Activated T-cell treated with anti-CD3 and anti-CD28 coated beads, Interleukin-2, amount 50 U/mL, for 72 hours (primary cell): ENCODE data around the gene OTOF. TPM values are rescaled to one million over a fixed set of nuclear protein-coding genes. Genes with fewer than 3 reads are reported as not detected.
A peak's percentile ranks its signal among the peaks of the same experiment; 100 is the strongest.

Experiments
- ATAC-seq, 2 donors: fragments of 150-1000 bp; cut with Tn5 transposase; replicated peaks in 1 of 2; 2 replicates each; pipeline ENCODE4 v1.10.0; 2021; ENCODE audit warnings: moderate library complexity in 2 of 2, mild to moderate bottlenecking in 1 of 2
- DNase-seq, 2 donors: peaks; one replicate each; pipeline ENCODE4 v3.0.0; 2021 to 2022; ENCODE audit warnings: mixed read lengths in 1 of 2
- H3K27ac Mint-ChIP-seq: one replicate; pipeline ENCODE4 v1.8.0; 2022; ENCODE audit warnings: mild to moderate bottlenecking, moderate library complexity, mixed read lengths
- H3K27me3 Mint-ChIP-seq: one replicate; pipeline ENCODE4 v1.8.0; 2022; ENCODE audit warnings: low read depth, mixed read lengths
- H3K36me3 Mint-ChIP-seq, 2 donors: one replicate each; pipeline ENCODE4 v1.8.0; 2022; ENCODE audit warnings: mixed read lengths in 2 of 2, mild to moderate bottlenecking in 1 of 2; ENCODE audit not compliant: insufficient read depth in 2 of 2
- H3K4me1 Mint-ChIP-seq: one replicate; pipeline ENCODE4 v1.8.0; 2022; ENCODE audit warnings: low read depth, mixed read lengths
- H3K4me3 Mint-ChIP-seq, 2 donors: one replicate each; pipeline ENCODE4 v1.8.0; 2022; ENCODE audit warnings: mild to moderate bottlenecking in 2 of 2, mixed read lengths in 2 of 2, moderate library complexity in 2 of 2
- H3K9me3 Mint-ChIP-seq, 2 donors: one replicate each; pipeline ENCODE4 v1.8.0; 2022; ENCODE audit warnings: mixed read lengths in 2 of 2
- total RNA-seq, 2 donors: library from RNA; stranded (reverse); gene quantifications; one replicate each; pipeline ENCODE4 v1.2.3, GENCODE V29; 2022

Gene OTOF
- total RNA-seq, 2 donors from 2014 or later: 1.6 to 4.7 TPM

GRCh38 chr2:26513261-26513660 lies 35.3 kb upstream of the OTOF start:
- no peak overlapping the region for H3K27ac Mint-ChIP-seq
- H3K4me3 Mint-ChIP-seq: no peak overlapping the region
- H3K4me1 Mint-ChIP-seq: no peaks in the 10 kb centered on the region
- no peaks in the 10 kb centered on the region for H3K27me3 Mint-ChIP-seq
- H3K9me3 Mint-ChIP-seq: no peaks in the 10 kb centered on the region
- DNase-seq (no peak), ATAC-seq (no peak)
- H3K36me3 Mint-ChIP-seq: no peaks in the 10 kb centered on the region

- no peaks in the 10 kb centered on the region for H3K9me3 Mint-ChIP-seq
- H3K27ac Mint-ChIP-seq: no peak overlapping the region
- no peaks in the 10 kb centered on the region for H3K27me3 Mint-ChIP-seq
- DNase-seq (no peak), ATAC-seq (no peak)
- H3K4me3 Mint-ChIP-seq: no peak overlapping the region
- no peaks in the 10 kb centered on the region for H3K4me1 Mint-ChIP-seq
- H3K36me3 Mint-ChIP-seq: no peaks in the 10 kb centered on the region
These were observed 33.5 kb upstream of the OTOF start for GRCh38 chr2:26511466-26511865.

- Mint-ChIP-seq H3K4me3 (no peak overlapping the region), H3K27me3 (no peaks in the 10 kb centered on the region), H3K36me3 (no peaks in the 10 kb centered on the region), H3K9me3 (no peaks in the 10 kb centered on the region), H3K27ac (no peak overlapping the region), H3K4me1 (no peaks in the 10 kb centered on the region)
- ATAC-seq (no peak), DNase-seq (no peak)
These were observed 32.5 kb upstream of the OTOF start for GRCh38 chr2:26510344-26510973.

GRCh38 chr2:26509141-26509540 lies 31.2 kb upstream of the OTOF start:
- H3K9me3 Mint-ChIP-seq: no peaks in the 10 kb centered on the region
- no peaks in the 10 kb centered on the region for H3K27me3 Mint-ChIP-seq
- H3K4me3 Mint-ChIP-seq: no peak overlapping the region
- H3K36me3 Mint-ChIP-seq: no peaks in the 10 kb centered on the region
- peaks cover 4% of the 10 kb centered on the region for H3K4me1 Mint-ChIP-seq
- no peak for DNase-seq
- H3K27ac Mint-ChIP-seq: no peak overlapping the region
- no peak for ATAC-seq

- H3K9me3 Mint-ChIP-seq: no peaks in the 10 kb centered on the region
- no peak for DNase-seq
- no peak for ATAC-seq
- no peaks in the 10 kb centered on the region for H3K27me3 Mint-ChIP-seq
- H3K4me1 Mint-ChIP-seq: peaks cover 11% of the 10 kb centered on the region
- H3K36me3 Mint-ChIP-seq: no peaks in the 10 kb centered on the region
- no peak overlapping the region for H3K4me3 Mint-ChIP-seq
- no peak overlapping the region for H3K27ac Mint-ChIP-seq
These were observed 30.0 kb upstream of the OTOF start for GRCh38 chr2:26507932-26508331.

GRCh38 chr2:26507088-26507487 lies 29.2 kb upstream of the OTOF start:
- peaks cover 11% of the 10 kb centered on the region for H3K4me1 Mint-ChIP-seq
- ATAC-seq (no peak), DNase-seq (no peak)
- no peak overlapping the region for H3K27ac Mint-ChIP-seq
- H3K27me3 Mint-ChIP-seq: no peaks in the 10 kb centered on the region
- no peaks in the 10 kb centered on the region for H3K36me3 Mint-ChIP-seq
- no peaks in the 10 kb centered on the region for H3K9me3 Mint-ChIP-seq
- no peak overlapping the region for H3K4me3 Mint-ChIP-seq

- Mint-ChIP-seq H3K27me3 (no peaks in the 10 kb centered on the region), H3K4me3 (no peak overlapping the region), H3K36me3 (no peaks in the 10 kb centered on the region), H3K4me1 (peaks cover 11% of the 10 kb centered on the region), H3K27ac (no peak overlapping the region), H3K9me3 (no peaks in the 10 kb centered on the region)
- DNase-seq (no peak), ATAC-seq (no peak)
These were observed 28.4 kb upstream of the OTOF start for GRCh38 chr2:26506279-26506678.

GRCh38 chr2:26504002-26504401 lies 26.1 kb upstream of the OTOF start:
- Mint-ChIP-seq H3K9me3 (no peaks in the 10 kb centered on the region), H3K27ac (no peak overlapping the region), H3K4me1 (peaks cover 11% of the 10 kb centered on the region), H3K36me3 (no peaks in the 10 kb centered on the region), H3K27me3 (no peaks in the 10 kb centered on the region), H3K4me3 (peak overlapping the region; percentile 82 to 86)
- DNase-seq (no peak), ATAC-seq (no peak)

- Mint-ChIP-seq H3K9me3 (no peaks in the 10 kb centered on the region), H3K27me3 (no peaks in the 10 kb centered on the region), H3K4me3 (peak overlapping the region; percentile 82 to 86), H3K27ac (peak overlapping the region; percentile 49), H3K36me3 (no peaks in the 10 kb centered on the region), H3K4me1 (peaks cover 11% of the 10 kb centered on the region)
- peak; percentile 92 for DNase-seq
- peak; percentile 99 for ATAC-seq
These were observed 25.4 kb upstream of the OTOF start for GRCh38 chr2:26503231-26503880.

- no peaks in the 10 kb centered on the region for H3K9me3 Mint-ChIP-seq
These were observed 22.5 kb upstream of the OTOF start for GRCh38 chr2:26500406-26500805.

GRCh38 chr2:26495705-26496297 lies 17.9 kb upstream of the OTOF start:
- Mint-ChIP-seq H3K27ac (no peak overlapping the region), H3K9me3 (no peaks in the 10 kb centered on the region), H3K36me3 (no peaks in the 10 kb centered on the region), H3K4me1 (peaks cover 8% of the 10 kb centered on the region), H3K4me3 (no peak overlapping the region), H3K27me3 (no peaks in the 10 kb centered on the region)
- no peak for DNase-seq
- ATAC-seq: no peak

More at GRCh38 chr2:26500406-26500805, 22.5 kb upstream of the OTOF start:
- Mint-ChIP-seq H3K4me1 (peaks cover 11% of the 10 kb centered on the region), H3K36me3 (no peaks in the 10 kb centered on the region), H3K4me3 (no peak overlapping the region), H3K27me3 (no peaks in the 10 kb centered on the region), H3K27ac (no peak overlapping the region)
- ATAC-seq (no peak), DNase-seq (no peak)

GRCh38 chr2:26494891-26495290 lies 17.0 kb upstream of the OTOF start:
- DNase-seq (no peak), ATAC-seq (no peak)
- no peak overlapping the region for H3K27ac Mint-ChIP-seq
- no peak overlapping the region for H3K4me3 Mint-ChIP-seq
- no peaks in the 10 kb centered on the region for H3K36me3 Mint-ChIP-seq
- no peaks in the 10 kb centered on the region for H3K9me3 Mint-ChIP-seq
- peaks cover 8% of the 10 kb centered on the region for H3K4me1 Mint-ChIP-seq
- no peaks in the 10 kb centered on the region for H3K27me3 Mint-ChIP-seq

GRCh38 chr2:26494199-26494598 lies 16.3 kb upstream of the OTOF start:
- Mint-ChIP-seq H3K36me3 (no peaks in the 10 kb centered on the region), H3K27ac (no peak overlapping the region), H3K9me3 (no peaks in the 10 kb centered on the region), H3K4me3 (no peak overlapping the region), H3K27me3 (no peaks in the 10 kb centered on the region), H3K4me1 (peaks cover 8% of the 10 kb centered on the region)
- no peak for DNase-seq
- ATAC-seq: no peak
